GM12878 (cell line): Measurements from ENCODE around the gene ZIK1. TPM values are rescaled to one million over a fixed set of nuclear protein-coding genes. Genes with fewer than 3 reads are reported as not detected.

ENCODE experiments used
- ATAC-seq: fragments of 200-7000 bp; cut with Tn5 transposase; 3 replicates; pipeline ENCODE4 v1.9.1; 2020; ENCODE audit warnings: mild to moderate bottlenecking, moderate library complexity
- BruUV-seq: library from RNA; stranded (reverse); fragments of 400-500 nt; replicated peaks from 2 replicates; lab custom pipeline; 2021; lab: Mats Ljungman, UMichigan
- CTCF ChIA-PET: fragments of 300-600 bp; sonication (Branson Sonifier 250); formaldehyde crosslinking; extraction: SDS; loops from one replicate; lab custom pipeline; 2021; ENCODE audit warnings: inconsistent platforms; lab: Yijun Ruan, JAX
- POLR2A ChIA-PET: fragments of 350-600 bp; formaldehyde crosslinking; extraction: SDS; loops from one replicate; lab custom pipeline; 2021; ENCODE audit warnings: inconsistent platforms; lab: Charles Lee
- RAD21 ChIA-PET: fragments of 300-600 bp; sonication (Branson Sonifier 250); formaldehyde crosslinking; loops from one replicate; lab custom pipeline; 2023; ENCODE audit warnings: antibody characterized with exemption; ENCODE audit not compliant: unreplicated experiment; lab: Charles Lee
- SMC1A ChIA-PET: fragments of 300-600 bp; sonication (Branson Sonifier 250); formaldehyde crosslinking; loops from one replicate; lab custom pipeline; 2023; ENCODE audit not compliant: unreplicated experiment, uncharacterized antibody; lab: Charles Lee
- DNase-seq: peaks from one replicate; pipeline ENCODE4 v3.0.0-alpha.2; 2011; ENCODE audit warnings: low read depth, low spot score
- FAIRE-seq: peaks from 3 replicates; lab custom pipeline; 2011; peaks lifted over from hg19 to GRCh38; lab: Jason Lieb, UNC
- H2AFZ ChIP-seq: 2 replicates; pipeline ENCODE4 v1.6.0; 2011; ENCODE audit warnings: low read depth, low read length, control low read depth; ENCODE audit not compliant: control insufficient read depth
- H3K27ac ChIP-seq: 2 replicates; pipeline ENCODE4 v1.5.1; 2011; ENCODE audit warnings: control low read depth; ENCODE audit not compliant: control insufficient read depth, insufficient read depth
- H3K27me3 ChIP-seq, 2 experiments: replicated peaks in 1 of 2; 2 replicates each; pipeline versions ENCODE4 v1.6.0 to v1.6.1; 2011; ENCODE audit warnings: low read length in 1 of 2; ENCODE audit not compliant: control insufficient read depth in 2 of 2, insufficient read depth in 2 of 2
- H3K36me3 ChIP-seq, 2 experiments: 2 replicates each; pipeline ENCODE4 v1.5.1; 2011; ENCODE audit warnings: low read length in 1 of 2; ENCODE audit not compliant: control insufficient read depth in 2 of 2, insufficient read depth in 2 of 2
- H3K4me1 ChIP-seq: 2 replicates; pipeline ENCODE4 v1.6.1; 2011; ENCODE audit warnings: mild to moderate bottlenecking, low read length, moderate library complexity, mixed read lengths; ENCODE audit not compliant: control insufficient read depth, insufficient read depth
- H3K4me2 ChIP-seq: 2 replicates; pipeline ENCODE4 v1.6.0; 2011; ENCODE audit warnings: control low read depth; ENCODE audit not compliant: control insufficient read depth, insufficient read depth
- H3K4me3 ChIP-seq: fragments of 200-600 bp; sonication (generic); 2 replicates; pipeline ENCODE4 v1.5.1; 2016
- H3K79me2 ChIP-seq: 2 replicates; pipeline ENCODE4 v1.6.0; 2011; ENCODE audit warnings: low read length; ENCODE audit not compliant: control insufficient read depth, insufficient read depth
- H3K9ac ChIP-seq: 2 replicates; pipeline ENCODE4 v1.8.0; 2011; ENCODE audit warnings: low read length, control low read depth, mixed read lengths; ENCODE audit not compliant: control insufficient read depth, insufficient read depth
- H3K9me3 ChIP-seq: replicated peaks from 3 replicates; pipeline ENCODE4 v1.5.1; 2011; ENCODE audit warnings: mild to moderate bottlenecking, low read length; ENCODE audit not compliant: control insufficient read depth, insufficient read depth
- H4K20me1 ChIP-seq: 2 replicates; pipeline ENCODE4 v1.6.0; 2011; ENCODE audit not compliant: control insufficient read depth, insufficient read depth
- BACH1 ChIP-seq: fragments of 450-650 bp; IDR thresholded peaks from 2 replicates; pipeline ENCODE4 v1.6.1; 2017; ENCODE audit warnings: mild to moderate bottlenecking, borderline replicate concordance
- BCL11A ChIP-seq: IDR thresholded peaks from 2 replicates; pipeline ENCODE4 v1.6.1; 2011; ENCODE audit warnings: low read depth, low read length
- CBX5 ChIP-seq: sonication (generic); IDR thresholded peaks from 2 replicates; pipeline ENCODE4 v1.6.1; 2016; ENCODE audit warnings: low read depth, moderate library complexity, mild to moderate bottlenecking, inconsistent platforms
- IKZF1 ChIP-seq: fragments of 450-650 bp; conservative IDR thresholded peaks from 2 replicates; pipeline ENCODE4 v1.6.1; 2017; ENCODE audit warnings: antibody characterized with exemption, mild to moderate bottlenecking
- NFXL1 ChIP-seq: fragments of 450-650 bp; IDR thresholded peaks from 2 replicates; pipeline ENCODE4 v1.6.1; 2017; ENCODE audit warnings: antibody characterized with exemption, mild to moderate bottlenecking, borderline replicate concordance
- SP1 ChIP-seq: IDR thresholded peaks from one replicate; pipeline ENCODE4 v1.6.1; 2011; ENCODE audit warnings: low read depth, low read length
- TBL1XR1 ChIP-seq: IDR thresholded peaks from 2 replicates; pipeline ENCODE4 v1.6.1; 2012; ENCODE audit warnings: low read depth, low read length, improper control_type of control experiment
- WGBS: methylation state at CpG from one replicate; pipeline ENCODE4 v1.1.6; 2016; ENCODE audit warnings: low lambda C conversion rate; ENCODE audit not compliant: insufficient replicate concordance, insufficient coverage; ENCODE audit errors: missing lambda C conversion rate; 5-methylcytosine and 5-hydroxymethylcytosine counted together
- in situ Hi-C: fragments of 300-500 bp; cut with MboI; formaldehyde crosslinking; loops from 9 replicates; pipeline ENCODE4 v1.14.3; 2018; ENCODE audit warnings: mixed read lengths
- intact Hi-C: fragments of 100-400 bp; cut with micrococcal nuclease; formaldehyde crosslinking; loops from one replicate; pipeline ENCODE4 v1.14.2; 2022; ENCODE audit not compliant: unreplicated experiment
- polyA plus RNA-seq, 11 experiments: library from polyadenylated mRNA; depleted of rRNA in 4 of 11; unstranded in 6 of 11; stranded (reverse) in 5 of 11; fragments of >200 nt; fragmentation: Nextera tagmentation in 4 of 11; fragmentation: Illumina TruSeq in 1 of 11; extraction: Ambion mirVana in 4 of 11; extraction: Trizol in 1 of 11; gene quantifications; 1 replicate in 1 of 11; 2 replicates in 10 of 11; pipeline versions ENCODE4 v1.2.1 to v1.2.3, GENCODE V29; 2011 to 2016; ENCODE audit warnings: inconsistent platforms in 2 of 11, missing spikeins in 2 of 11, low read depth in 1 of 11
- total RNA-seq, 4 experiments: library from RNA; depleted of rRNA in 3 of 4; stranded (reverse); fragments of >200 nt in 3 of 4; fragmentation: Illumina TruSeq in 1 of 4; extraction: Trizol in 1 of 4; gene quantifications; 2 replicates each; pipeline versions ENCODE4 v1.2.1 to v1.2.3, GENCODE V29; 2013 to 2021
- TF ChIP-seq, protein P1 (sequence below): IDR thresholded peaks from 2 replicates; pipeline ENCODE4 v1.6.1; 2012; ENCODE audit warnings: low read depth, low read length, improper control_type of control experiment

The ZIK1 gene
- total and polyA plus RNA-seq, 10 of the 15 experiments (the other 5 are each of a cell fraction or from before 2014, with no cell fraction given): 0.45 to 4.7 (median 2.7) TPM

DNA sequence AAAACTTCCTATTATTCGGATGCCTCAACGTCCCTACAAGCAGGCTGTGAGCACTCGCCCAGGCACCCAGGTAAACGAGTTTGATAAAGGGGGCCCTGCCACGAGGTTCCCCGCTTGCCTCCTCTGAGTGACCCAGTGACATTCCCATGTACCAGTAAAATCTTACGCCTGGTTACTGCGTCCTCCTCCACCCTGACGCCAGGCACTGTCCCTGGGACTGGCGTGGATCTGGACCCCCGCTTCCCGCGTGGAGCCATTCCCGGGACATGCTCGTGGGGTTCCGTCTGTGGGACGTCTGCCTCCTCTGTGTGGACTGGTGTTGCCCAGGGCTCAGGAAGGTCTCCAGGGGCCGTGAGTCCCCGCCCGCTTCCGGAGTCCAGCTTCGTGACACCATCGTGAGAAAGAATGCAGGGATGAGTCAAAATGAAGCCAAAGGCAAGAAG lies 23.9 kb upstream of the ZIK1 start (continued):
- TF ChIP-seq, protein P1, sequence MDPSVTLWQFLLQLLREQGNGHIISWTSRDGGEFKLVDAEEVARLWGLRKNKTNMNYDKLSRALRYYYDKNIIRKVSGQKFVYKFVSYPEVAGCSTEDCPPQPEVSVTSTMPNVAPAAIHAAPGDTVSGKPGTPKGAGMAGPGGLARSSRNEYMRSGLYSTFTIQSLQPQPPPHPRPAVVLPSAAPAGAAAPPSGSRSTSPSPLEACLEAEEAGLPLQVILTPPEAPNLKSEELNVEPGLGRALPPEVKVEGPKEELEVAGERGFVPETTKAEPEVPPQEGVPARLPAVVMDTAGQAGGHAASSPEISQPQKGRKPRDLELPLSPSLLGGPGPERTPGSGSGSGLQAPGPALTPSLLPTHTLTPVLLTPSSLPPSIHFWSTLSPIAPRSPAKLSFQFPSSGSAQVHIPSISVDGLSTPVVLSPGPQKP: no peak
- TF ChIP-seq BACH1 (no peak), IKZF1 (no peak)

- no peaks in the 10 kb centered on the region for H3K36me3 ChIP-seq
- H4K20me1 ChIP-seq: no peaks in the 10 kb centered on the region
- no peak overlapping the region for H3K4me3 ChIP-seq
- POLR2A ChIA-PET: no interaction called here
- peaks cover 10% of the 10 kb centered on the region for H3K79me2 ChIP-seq
- ATAC-seq: no peak
- no peaks in the 10 kb centered on the region for H3K27me3 ChIP-seq
- intact Hi-C loops (no loop called here), in situ Hi-C loops (no loop called here)
- TF ChIP-seq TBL1XR1: no peak
- no peak for TF ChIP-seq NFXL1
- TF ChIP-seq CBX5: no peak
- no peak for TF ChIP-seq SP1
- TF ChIP-seq BCL11A: no peak
- 0% methylated on average over 1 of the region's 1 CpG for WGBS
- no peak overlapping the region for H3K27ac ChIP-seq
- H3K9me3 ChIP-seq: peaks cover 25% of the 10 kb centered on the region; the same call in 2 of the 3 replicates
- CTCF ChIA-PET: no interaction called here
- RAD21 ChIA-PET: no interaction called here
- no peak for DNase-seq
- SMC1A ChIA-PET: no interaction called here
- H3K4me1 ChIP-seq: no peaks in the 10 kb centered on the region
- BruUV-seq: no TSS peak
- no peak overlapping the region for H2AFZ ChIP-seq
- H3K9ac ChIP-seq: no peak overlapping the region
- no peak overlapping the region for H3K4me2 ChIP-seq
- no peak for FAIRE-seq
Observed at GRCh38 chr19:57563547-57563946, 20.4 kb upstream of the ZIK1 start.
